ENCODE data around the gene APBA2. TPM values are rescaled to one million over a fixed set of nuclear protein-coding genes. Genes with fewer than 3 reads are reported as not detected.
A peak's percentile ranks its signal among the peaks of the same experiment; 100 is the strongest.

APBA2 gene
- total RNA-seq, 4 donors from 2014 or later, result 1.3 to 7.0 (median 2.4) TPM

DNA sequence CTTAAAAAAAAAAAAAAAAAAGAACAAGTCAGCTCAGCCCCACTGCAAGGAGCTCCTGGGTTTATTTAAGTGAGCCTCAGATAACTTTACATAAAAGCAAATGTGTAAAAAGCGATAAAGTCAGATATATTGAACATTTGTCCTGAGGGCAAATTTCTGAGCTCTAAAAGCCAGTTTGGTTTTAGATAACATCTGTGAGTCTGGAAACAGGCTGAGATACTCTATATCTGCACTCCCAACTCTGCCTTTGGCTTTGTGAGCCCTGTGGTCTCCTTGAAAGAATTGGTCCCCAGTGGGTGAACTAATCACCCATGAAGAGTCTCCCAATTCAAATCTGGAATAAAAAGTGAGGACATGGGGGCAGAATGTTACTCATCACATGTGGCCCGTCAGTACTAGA lies 104.6 kb downstream of the APBA2 start:
- no peaks in the 10 kb centered on the region for H3K36me3 ChIP-seq
- 75% methylated on average over 2 of the region's 2 CpGs for WGBS
- H3K4me1 ChIP-seq, result peaks cover 2% of the 10 kb centered on the region
- TF ChIP-seq POLR2A (IDR thresholded peaks at IDR 0.05), result no peak
- no peak for TF ChIP-seq EP300 (IDR thresholded peaks at IDR 0.05)
- no peak for TF ChIP-seq POLR2AphosphoS5 (IDR thresholded peaks at IDR 0.05)
- TF ChIP-seq, protein P1, sequence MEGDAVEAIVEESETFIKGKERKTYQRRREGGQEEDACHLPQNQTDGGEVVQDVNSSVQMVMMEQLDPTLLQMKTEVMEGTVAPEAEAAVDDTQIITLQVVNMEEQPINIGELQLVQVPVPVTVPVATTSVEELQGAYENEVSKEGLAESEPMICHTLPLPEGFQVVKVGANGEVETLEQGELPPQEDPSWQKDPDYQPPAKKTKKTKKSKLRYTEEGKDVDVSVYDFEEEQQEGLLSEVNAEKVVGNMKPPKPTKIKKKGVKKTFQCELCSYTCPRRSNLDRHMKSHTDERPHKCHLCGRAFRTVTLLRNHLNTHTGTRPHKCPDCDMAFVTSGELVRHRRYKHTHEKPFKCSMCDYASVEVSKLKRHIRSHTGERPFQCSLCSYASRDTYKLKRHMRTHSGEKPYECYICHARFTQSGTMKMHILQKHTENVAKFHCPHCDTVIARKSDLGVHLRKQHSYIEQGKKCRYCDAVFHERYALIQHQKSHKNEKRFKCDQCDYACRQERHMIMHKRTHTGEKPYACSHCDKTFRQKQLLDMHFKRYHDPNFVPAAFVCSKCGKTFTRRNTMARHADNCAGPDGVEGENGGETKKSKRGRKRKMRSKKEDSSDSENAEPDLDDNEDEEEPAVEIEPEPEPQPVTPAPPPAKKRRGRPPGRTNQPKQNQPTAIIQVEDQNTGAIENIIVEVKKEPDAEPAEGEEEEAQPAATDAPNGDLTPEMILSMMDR (IDR thresholded peaks at IDR 0.05), result no peak
- H3K9me3 ChIP-seq, result no peaks in the 10 kb centered on the region
- DNase-seq (ENCODE audit: low spot score in 2 of 2), result no peak
- no peak overlapping the region for H3K4me3 ChIP-seq
- H3K27ac ChIP-seq, result no peak overlapping the region
- no peaks in the 10 kb centered on the region for H3K27me3 ChIP-seq

GRCh38 chr15:28991236-28992171 lies 105.7 kb downstream of the APBA2 start:
- no peaks in the 10 kb centered on the region for H3K36me3 ChIP-seq
- no peak overlapping the region for H3K4me3 ChIP-seq
- 81% methylated on average over 8 of the region's 21 CpGs for WGBS
- H3K4me1 ChIP-seq, result no peaks in the 10 kb centered on the region
- no peaks in the 10 kb centered on the region for H3K9me3 ChIP-seq
- TF ChIP-seq POLR2AphosphoS5 (IDR thresholded peaks at IDR 0.05) (no peak), POLR2A (IDR thresholded peaks at IDR 0.05) (no peak), EP300 (IDR thresholded peaks at IDR 0.05) (no peak)
- TF ChIP-seq, protein P1 (IDR thresholded peaks at IDR 0.05), result no peak
- DNase-seq (ENCODE audit: low spot score in 2 of 2), result peak in 1 of 2 donors; percentile 65
- no peak overlapping the region for H3K27ac ChIP-seq
- H3K27me3 ChIP-seq, result no peaks in the 10 kb centered on the region

- no peaks in the 10 kb centered on the region for H3K9me3 ChIP-seq
- no peaks in the 10 kb centered on the region for H3K4me1 ChIP-seq
- no peak overlapping the region for H3K4me3 ChIP-seq
- DNase-seq (ENCODE audit: low spot score in 2 of 2), result no peak
- H3K27me3 ChIP-seq, result no peaks in the 10 kb centered on the region
- no peaks in the 10 kb centered on the region for H3K36me3 ChIP-seq
- no peak overlapping the region for H3K27ac ChIP-seq
- TF ChIP-seq EP300 (IDR thresholded peaks at IDR 0.05) (no peak), POLR2A (IDR thresholded peaks at IDR 0.05) (no peak), POLR2AphosphoS5 (IDR thresholded peaks at IDR 0.05) (no peak)
- TF ChIP-seq, protein P1 (IDR thresholded peaks at IDR 0.05), result no peak
- WGBS, result 79% methylated on average over 6 of the region's 6 CpGs
These were observed 106.6 kb downstream of the APBA2 start for GRCh38 chr15:28992336-28992864.

GRCh38 chr15:28993051-28993719 lies 107.4 kb downstream of the APBA2 start:
- 67% methylated on average over 12 of the region's 12 CpGs for WGBS

More at GRCh38 chr15:28993051-28993719, 107.4 kb downstream of the APBA2 start:
- no peak overlapping the region for H3K27ac ChIP-seq
- no peaks in the 10 kb centered on the region for H3K36me3 ChIP-seq
- TF ChIP-seq POLR2A (IDR thresholded peaks at IDR 0.05), result no peak
- TF ChIP-seq, protein P1 (IDR thresholded peaks at IDR 0.05), result no peak
- no peak for TF ChIP-seq EP300 (IDR thresholded peaks at IDR 0.05)
- no peak for TF ChIP-seq POLR2AphosphoS5 (IDR thresholded peaks at IDR 0.05)
- H3K4me3 ChIP-seq, result no peak overlapping the region
- H3K4me1 ChIP-seq, result no peaks in the 10 kb centered on the region
- no peaks in the 10 kb centered on the region for H3K9me3 ChIP-seq
- no peak for DNase-seq (ENCODE audit: low spot score in 2 of 2)
- H3K27me3 ChIP-seq, result no peaks in the 10 kb centered on the region
